ENCODE measurements around the gene CACNA1H.

CACNA1H gene

DNA sequence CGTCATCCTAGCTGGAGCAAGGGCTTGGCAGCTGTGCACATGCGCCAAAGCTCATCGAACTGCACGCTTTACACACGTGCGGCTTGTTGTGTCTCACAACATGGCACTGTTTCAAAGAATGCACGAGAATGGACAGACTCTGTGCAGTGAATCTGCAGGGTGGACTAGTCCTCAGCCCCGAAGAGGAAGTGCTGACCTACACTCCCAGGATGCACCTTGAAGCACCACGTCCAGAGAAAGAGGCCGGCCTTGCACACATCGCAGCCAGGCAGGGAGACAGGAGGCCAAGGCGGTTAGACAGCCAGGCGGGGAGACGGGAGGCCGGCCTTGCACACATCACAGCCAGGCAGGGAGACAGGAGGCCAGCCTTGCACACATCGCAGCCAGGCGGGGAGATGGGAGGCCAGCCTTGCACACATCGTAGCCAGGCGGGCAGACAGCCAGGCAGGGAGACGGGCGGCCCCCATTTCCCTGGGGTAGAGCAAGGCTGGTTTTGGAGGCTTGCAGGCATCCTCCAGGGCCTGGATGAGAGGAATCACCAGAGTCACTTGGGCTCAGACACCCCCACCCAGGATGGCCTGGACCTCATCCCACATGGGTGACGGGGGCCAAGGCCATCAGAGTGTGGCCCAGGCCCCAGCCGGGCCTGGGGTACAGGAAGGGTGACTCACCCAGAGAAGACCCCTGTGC is 9.0 kb upstream of the CACNA1H start:
- DNase-seq, result no peak

DNA sequence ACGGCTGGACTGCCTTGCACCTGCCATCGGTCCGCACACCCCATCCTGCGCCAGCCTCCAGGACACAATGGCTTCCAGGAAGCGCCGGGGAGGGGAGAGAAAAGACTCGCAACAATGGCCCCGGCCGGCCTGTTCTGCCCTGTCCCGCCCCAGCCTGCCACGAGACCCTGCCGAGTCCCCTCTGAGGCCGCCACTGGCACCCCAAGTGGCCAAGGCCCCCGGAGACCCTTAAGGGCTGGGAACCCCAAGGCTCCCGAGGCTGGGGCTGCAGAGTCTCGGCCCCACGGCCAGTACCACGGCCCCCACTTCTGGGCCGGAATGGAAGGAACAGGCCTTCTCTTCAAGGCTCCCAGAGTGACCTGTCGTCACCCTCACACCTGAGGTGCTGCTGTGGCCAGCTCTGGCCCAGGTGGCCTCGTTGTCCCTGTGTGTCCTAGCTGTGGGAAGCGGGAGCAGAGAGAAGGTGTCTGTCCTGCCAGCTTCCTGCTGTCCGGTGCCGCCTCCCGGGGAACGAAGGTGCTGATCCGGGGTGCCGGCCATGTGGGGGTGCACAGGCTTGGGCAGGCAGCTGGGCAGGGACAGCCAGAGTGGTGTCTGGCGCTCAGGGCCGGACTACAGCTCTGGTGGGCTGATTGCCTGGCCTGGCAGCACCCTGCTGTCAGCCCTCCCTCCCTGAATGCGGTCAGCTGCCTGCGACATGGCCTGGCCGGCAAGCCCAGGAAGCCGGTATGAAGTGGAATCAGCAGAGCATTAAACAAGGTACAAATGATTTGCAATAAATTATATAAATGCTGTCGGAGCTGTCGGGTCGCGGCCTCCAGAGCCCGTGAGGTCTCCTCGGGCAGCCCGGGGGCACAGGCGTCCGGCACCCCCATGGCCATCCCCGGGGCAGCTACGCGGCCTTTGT is 8.2 kb upstream of the CACNA1H start:
- DNase-seq, result no peak

DNA sequence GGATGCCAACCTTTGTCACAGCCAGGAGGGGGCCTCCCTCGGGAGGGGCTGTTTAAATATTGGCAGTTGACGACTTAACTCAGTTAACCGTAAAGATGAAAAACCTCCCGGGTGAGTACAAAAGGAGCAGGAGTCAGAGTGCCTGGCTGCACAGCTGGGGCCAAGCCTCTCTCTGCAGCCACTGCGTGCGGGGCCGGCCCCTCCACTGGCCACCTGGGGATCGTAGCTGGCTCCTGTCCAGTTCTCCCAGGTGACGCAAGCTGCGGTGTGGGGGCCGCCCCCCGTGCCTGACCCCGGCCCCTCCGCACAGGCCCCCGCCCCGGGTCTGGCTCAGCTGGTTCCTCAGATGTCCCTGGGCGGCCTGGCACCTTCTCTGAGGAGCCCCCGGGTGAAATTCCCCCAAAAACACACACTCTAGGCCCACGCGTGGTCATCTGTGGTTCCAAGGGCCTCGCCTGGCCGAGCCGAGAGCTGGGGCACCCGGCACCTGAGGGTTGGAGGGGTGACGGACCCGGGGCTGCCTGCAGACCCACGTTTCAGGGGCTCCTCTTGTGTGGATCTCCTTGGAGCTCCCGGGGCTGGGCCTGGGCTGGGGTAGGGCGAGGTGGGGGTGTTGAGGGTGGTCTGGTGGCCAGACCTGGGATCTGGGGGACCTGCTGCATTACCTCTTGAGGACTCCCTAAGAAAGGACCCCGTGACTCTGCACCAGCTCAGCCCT is 7.4 kb upstream of the CACNA1H start:
- no peak for DNase-seq

- no peak for DNase-seq
These were observed 6.5 kb upstream of the CACNA1H start for GRCh38 chr16:1146409-1146808.

DNA sequence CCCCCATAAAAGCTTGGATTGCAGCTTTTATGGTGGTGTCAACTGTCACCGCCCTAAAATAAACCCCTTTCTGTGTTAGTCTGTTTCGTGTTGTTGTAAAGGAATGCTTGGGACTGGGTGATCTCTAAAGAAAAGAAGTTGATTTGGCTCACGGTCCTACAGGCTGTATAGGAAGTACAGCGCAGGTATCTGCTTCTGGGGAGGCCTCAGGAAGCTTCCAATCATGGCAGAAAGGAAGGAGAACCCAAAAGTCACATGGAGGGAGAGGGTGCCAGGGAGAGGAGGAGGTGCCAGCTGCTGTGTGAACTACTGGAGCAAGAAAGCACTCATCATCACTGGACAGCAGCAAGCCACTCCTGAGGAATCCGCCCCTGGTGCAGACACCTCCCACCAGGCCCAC is 5.9 kb upstream of the CACNA1H start:
- DNase-seq, result no peak

GRCh38 chr16:1149101-1149636 is 3.7 kb upstream of the CACNA1H start:
- no peak for DNase-seq

DNA sequence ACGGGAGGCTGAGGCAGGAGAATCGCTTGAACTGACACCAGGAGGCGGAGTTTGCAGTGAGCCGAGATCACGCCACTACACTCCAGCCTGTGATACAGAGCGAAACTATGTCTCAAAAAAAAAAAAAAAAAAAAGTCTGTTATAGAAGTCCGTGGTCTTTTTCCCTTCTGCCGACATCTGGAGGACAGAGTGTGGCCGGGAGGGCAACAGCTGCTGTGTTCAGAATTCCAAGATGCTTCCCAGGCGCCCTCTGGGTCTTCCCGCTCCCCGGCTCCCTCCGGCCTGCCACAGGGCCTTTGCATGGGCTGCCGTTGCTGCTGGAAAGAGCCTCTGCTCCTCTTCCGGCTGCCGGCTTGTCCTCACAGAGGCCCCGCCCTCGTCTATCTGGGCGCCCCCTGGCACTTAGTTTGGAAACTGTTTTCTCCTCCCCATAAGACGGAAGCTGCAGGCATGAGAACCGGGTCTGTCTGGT is 2.4 kb upstream of the CACNA1H start:
- DNase-seq, result peak; percentile 59

GRCh38 chr16:1151424-1152122 is 1.3 kb upstream of the CACNA1H start:
- no peak for DNase-seq

GRCh38 chr16:1152123-1152638 is 725 bp upstream of the CACNA1H start:
- no peak for DNase-seq

GRCh38 chr16:1153480-1154160 is 714 bp downstream of the CACNA1H start:
- DNase-seq, result no peak

- no peak for DNase-seq
These were observed 1.5 kb downstream of the CACNA1H start for GRCh38 chr16:1154291-1154886.

DNA sequence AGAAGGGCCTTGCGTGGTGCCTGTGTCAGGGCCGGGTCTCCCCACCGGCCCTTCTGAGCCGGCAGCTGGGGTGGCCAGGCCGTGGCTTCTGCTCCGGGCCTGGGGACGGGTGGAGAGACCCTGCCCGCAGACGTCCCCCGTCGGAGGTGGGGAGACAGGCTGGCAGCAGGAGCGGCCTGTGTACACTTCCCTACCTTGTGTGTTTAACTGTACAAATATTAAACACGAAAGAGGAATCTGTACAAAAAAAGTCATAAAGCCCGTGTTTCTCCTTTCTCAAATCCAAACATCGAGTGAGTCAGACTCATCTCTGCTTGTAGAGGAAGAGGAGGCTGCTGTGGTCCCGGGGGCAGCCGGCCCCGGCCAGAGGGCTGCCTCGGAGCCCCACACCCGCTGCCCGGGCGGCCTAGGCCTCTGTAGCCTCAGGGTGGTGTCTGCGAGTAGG is 2.0 kb downstream of the CACNA1H start:
- no peak for DNase-seq

- DNase-seq, result no peak
These were observed 2.6 kb downstream of the CACNA1H start for GRCh38 chr16:1155353-1156054.

GRCh38 chr16:1156055-1156982 is 3.4 kb downstream of the CACNA1H start:
- no peak for DNase-seq

GRCh38 chr16:1156983-1157638 is 4.2 kb downstream of the CACNA1H start:
- DNase-seq, result no peak

DNA sequence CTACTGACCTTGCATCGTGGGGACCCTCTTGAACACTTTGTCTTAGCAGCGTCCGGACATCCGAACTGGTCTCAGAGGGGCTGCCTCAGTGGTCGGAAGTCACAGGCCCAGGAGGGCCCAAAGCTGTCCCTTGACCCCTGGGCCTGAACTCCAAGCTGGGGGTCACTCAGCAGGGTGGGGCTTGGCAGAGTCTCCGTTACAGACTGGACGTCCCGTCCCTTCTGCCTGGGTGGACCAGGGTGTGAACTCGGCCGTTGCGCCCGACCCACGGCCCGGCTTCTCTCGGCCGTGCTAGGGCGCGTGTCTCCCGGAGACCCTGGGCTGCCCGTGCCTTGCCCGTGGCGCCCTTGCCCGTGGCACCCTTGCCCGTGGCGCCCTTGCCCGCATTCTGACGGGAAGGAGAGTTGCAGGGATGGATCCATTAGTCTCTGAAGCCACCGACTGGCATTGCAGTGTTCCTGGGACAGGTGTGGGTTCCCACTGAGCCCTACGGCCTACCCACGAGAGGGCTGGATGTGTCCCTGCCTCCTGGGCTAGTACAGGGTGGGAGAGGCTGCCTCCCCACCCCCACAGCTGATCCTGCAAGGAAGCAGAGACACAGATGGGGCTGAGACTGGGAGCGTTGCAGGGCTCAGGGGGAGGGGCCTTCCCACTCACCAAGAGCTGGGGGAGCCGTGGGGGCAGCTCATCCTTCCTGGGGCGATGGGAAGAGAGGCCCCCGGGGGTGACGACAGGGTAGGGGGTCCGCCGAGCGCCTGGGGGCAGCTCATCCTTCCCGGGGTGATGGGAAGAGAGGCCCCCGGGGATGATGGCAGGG is 4.9 kb downstream of the CACNA1H start:
- no peak for DNase-seq

Measured in fibroblast of skin of abdomen (primary cell).